HG03060 (cell line): ENCODE measurements around the gene SKIC8.

Experiments used
- ATAC-seq: cut with Tn5 transposase; IDR thresholded peaks from one replicate; pipeline ENCODE4 v1.9.1; 2021; ENCODE audit warnings: low read depth, moderate number of reproducible peaks; ENCODE audit not compliant: unreplicated experiment

SKIC8 gene

DNA sequence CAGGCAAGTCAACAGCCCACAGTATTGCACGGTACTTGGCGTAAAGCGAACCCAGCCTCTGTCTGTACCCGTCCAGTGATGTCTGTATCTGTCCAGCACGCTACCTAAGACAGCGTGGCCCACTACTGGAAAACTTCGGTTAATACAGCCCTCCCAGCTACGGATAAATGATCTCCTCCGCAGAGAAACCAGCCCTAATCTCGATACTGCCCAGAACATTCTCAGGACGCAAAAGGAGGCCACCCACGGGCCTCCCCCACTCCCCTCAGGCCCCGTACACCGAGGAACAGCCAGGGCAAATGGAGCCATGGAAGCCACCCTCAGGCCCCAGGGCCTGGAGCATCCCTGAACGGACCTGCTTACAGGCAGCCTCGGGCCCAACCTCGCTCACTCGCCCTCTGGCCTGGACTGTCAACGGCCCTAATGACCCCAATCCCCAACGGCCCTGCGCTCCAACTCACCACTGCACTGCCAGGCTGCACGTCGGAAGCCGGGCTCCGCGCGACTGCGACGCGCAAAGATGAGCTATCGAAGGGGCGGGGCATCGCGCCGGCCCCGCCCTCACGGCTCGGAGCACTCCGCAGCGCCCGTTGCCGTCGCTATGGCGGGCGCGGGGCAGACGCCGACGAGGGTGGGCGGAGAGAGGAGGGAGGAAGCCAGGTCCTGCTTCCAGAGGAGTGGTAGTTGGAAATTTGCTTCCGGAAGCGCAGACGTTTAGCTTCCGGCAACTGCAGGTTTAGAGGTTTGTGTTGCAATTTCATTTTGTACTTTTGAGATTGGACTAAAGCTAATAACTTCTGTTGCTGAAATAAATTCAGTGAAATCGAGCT lies at the start of gene SKIC8:
SKIC8 (minus strand) TSS at position 509 of the 830 bp plus-strand sequence. CDS start 3,923 bp downstream, outside the sequence.
- ATAC-seq = no peak

DNA sequence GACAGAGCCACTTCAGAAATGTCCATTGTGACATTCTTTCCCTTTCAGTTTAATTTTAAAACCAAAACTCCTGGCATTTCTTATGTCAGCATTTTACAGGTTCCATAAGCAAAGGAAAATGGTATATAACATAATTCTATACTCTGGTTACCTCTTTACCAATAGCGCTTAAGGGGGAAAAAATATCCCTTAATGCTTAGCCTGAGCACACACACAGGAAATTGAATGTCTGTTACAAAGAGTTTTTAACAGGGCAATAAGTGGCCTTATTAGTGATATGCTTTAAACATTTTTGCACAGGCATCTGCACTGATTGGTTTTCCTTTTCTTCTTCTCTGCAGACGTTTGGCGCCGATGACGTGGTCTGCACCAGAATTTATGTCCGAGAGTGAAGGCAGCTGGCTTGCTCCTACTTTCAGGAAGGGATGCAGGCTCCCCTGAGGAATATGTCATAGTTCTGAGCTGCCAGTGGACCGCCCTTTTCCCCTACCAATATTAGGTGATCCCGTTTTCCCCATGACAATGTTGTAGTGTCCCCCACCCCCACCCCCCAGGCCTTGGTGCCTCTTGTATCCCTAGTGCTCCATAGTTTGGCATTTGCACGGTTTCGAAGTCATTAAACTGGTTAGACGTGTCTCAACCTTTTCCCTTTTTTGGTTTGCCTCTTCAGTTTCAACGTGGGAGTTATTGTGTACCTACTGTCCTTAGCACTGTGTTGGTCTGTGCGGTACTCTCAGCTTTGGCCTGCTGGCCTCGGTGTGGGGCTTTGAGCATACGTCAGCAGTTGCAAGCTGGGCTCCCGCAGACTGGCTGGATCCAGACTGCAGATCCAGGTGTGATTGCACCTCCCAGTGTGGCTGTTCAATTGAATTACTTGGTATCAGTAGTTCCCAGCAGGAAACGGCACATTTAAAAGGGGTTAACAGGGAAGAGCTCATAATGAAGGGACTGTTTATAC lies 48.5 kb upstream of the SKIC8 start:
- no peak for ATAC-seq

DNA sequence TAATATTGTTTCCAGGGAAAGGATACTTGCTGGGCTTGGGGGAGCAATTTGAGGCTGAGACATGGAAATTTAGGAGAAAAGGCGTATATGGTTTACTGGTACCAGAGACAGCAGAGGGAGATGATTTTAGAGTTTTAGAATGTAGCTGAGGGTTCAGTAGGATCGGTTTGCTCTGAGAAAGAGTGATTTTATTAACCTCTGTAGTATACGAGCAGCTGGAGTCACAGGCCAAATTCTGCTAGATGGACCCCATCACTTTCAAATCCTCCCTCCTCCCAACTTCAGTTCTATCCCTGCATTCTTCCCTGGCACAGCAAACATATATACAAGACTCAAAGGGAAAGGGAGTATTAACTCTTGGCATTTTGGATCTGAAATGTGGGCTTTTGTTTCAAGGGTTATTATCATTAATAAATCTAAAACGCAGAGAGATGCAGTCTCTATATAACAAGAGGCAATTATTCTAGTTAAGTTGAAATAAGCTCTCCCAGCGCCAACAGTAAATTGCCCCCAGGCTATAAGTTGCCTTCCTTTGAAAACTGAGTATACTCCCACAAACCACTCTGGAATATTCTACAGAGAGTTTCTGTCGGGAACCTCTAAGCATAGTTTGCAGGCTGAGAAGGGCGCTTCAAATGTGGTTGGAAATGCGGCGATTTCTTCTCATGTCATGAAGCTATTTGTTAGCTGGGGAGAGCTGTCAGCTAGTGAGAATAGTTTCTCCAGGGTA lies 46.2 kb upstream of the SKIC8 start:
- no peak for ATAC-seq

DNA sequence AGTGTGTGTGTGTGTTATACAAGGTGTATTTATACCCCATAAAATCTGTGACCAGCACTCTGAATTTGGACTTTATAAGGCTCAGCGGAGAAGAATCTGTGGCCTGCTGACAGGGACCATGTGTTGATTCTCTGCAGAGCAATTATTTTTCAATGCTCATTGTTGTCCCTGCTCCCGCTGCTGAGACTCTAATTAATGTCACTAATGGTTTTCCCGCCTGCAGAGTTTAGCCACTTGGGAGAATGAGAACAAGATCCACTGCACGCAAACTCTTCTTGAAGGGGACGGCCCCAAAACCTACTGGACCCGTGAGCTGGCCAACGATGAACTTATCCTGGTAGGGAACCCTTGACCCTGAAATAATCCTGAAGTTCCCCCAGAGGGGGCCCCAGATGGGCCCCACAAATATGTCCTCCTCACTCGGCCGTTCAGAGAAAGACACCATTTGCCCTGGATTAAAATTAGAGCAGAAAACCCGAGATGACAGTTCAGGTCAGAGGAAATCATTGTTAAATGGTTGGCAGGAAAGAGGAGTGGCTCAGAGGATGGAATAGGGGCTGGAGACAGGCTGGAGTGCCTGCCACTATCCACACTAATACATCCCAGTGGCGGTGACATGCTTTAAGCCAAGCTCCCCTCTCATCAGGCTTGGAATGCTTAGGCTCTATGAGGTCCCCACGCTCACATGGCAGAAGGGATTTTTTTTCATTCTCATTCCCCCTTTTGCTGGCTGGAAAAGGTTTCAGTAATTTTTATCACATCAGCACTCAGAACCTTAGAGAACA lies 44.1 kb upstream of the SKIC8 start:
- no peak for ATAC-seq

- ATAC-seq = no peak
These were observed 42.6 kb upstream of the SKIC8 start for GRCh38 chr15:78342021-78342420.

DNA sequence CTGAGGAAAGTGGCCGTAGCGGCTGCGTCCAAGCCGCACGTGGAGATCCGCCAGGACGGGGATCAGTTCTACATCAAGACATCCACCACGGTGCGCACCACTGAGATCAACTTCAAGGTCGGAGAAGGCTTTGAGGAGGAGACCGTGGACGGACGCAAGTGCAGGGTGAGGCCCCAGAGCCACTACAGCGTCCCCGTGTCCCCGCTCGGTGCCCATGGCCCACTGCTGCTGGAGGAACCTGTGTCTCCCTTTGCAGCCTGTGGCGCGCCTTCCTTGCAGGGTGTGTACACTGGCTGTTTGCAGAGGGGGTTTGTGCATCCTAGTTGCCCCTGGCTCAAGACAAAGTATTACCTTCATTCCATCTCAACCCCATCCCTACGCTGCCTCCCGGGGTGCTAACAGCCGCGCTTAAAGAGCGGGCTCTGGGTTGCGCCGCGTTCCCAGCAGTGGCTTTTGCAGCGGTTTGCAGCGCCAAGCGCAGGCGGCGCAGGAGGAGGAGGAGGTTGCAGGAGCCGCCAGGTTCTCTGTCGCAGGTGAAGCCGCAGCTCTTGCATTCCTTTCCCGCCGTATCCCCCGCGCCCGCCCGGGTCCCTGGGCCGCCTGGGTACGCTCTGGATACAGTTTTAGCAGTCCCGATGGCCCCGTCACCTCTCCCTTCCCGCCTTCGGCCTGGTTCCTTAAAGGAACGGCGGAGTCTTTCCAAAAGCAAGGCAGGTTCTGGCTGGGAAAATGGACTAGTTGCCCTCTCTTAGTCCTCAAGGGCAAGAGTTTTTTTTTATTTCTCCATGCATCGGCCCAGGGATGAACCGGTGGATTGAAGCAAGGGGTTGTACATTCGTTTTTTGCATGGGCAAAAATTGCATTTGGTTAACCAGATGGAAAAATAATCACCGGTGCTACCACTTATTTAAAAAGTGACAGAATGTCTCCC lies 41.9 kb upstream of the SKIC8 start:
- ATAC-seq = no peak

GRCh38 chr15:78340231-78341056 lies 41.0 kb upstream of the SKIC8 start, which contains the start of gene CRABP1:
Gene CRABP1, plus strand, starts transcription at chr15:78340353. Its CDS starts 76 bp downstream, at chr15:78340429.
- ATAC-seq = no peak

GRCh38 chr15:78339559-78339958 lies 40.1 kb upstream of the SKIC8 start:
- no peak for ATAC-seq

DNA sequence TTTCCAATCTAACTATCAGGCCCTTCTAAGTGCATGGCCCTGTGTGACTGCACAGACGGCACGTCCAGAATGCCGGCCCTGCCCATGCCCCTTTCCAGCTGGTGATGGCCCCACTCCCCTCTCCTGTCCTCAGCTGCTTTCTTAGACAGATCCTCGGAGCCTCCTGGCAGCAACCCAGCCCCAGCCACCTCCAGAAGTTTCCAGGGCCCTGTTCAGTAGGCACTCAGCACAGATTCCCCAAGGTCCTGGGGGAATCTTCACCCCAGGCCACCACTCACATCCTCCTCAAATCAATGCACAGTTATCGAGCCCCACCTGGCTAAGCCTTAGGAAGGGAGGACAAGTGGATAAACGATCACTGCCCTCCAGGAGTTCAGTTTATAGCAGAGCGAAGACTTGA lies 39.4 kb upstream of the SKIC8 start:
- ATAC-seq = no peak

DNA sequence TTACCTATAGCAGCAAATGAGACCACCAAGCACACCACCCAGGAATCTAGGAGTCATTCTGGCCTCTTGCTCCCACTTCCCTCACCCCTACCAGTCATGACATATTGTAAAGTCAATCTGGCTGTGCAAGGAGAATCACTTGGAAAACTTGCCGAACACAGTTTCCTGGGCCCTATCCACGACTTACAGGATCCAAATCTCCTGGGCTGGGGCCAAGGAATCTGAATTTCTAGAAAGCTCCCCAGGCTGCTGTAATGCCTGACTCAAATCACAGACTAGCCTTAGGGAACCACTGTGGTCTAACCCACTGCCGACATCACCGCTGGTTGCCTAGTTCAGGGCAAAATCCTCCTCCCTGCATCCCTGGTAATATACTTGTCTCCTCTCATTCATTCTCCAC lies 36.6 kb upstream of the SKIC8 start:
- ATAC-seq = no peak

DNA sequence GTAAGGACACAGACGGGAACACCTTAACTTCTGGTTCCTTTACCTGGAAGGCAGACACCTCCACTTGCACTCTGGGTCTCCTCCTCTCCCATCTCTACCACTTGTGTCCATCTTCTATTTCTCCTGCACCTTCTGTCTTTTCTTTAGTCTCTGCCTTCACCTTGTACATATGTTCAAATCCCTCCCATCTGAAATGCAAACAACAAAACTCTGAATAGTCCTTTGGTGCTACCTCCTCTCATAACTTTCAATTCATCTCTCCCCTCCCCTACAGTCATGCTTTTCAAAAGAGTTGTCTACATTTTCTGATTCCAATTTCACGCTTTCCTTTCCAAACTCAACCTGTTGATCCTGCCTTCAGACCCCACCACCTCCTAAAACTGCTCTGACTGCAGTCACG lies 35.4 kb upstream of the SKIC8 start:
- no peak for ATAC-seq

DNA sequence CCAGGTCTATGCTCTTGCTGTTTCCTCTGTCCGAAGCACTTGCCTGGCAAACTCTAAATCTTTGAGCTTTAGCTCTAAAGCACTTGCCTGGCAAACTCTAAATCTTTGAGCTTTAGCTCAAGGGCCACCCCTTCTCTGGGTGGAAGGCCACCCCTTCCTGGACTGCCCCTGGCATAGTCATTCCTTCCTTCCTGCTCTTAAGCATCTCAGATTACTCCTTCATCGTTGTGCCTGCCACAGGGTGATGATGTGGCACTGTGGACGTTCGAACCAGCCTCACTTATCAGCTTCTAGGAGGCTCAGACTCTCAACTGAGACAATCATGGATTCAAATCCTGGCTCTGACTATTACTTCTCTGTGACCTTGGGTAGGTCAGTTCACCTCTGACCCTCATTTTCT lies 30.2 kb upstream of the SKIC8 start:
- ATAC-seq = no peak

GRCh38 chr15:78327466-78327865 lies 28.1 kb upstream of the SKIC8 start:
- no peak for ATAC-seq

DNA sequence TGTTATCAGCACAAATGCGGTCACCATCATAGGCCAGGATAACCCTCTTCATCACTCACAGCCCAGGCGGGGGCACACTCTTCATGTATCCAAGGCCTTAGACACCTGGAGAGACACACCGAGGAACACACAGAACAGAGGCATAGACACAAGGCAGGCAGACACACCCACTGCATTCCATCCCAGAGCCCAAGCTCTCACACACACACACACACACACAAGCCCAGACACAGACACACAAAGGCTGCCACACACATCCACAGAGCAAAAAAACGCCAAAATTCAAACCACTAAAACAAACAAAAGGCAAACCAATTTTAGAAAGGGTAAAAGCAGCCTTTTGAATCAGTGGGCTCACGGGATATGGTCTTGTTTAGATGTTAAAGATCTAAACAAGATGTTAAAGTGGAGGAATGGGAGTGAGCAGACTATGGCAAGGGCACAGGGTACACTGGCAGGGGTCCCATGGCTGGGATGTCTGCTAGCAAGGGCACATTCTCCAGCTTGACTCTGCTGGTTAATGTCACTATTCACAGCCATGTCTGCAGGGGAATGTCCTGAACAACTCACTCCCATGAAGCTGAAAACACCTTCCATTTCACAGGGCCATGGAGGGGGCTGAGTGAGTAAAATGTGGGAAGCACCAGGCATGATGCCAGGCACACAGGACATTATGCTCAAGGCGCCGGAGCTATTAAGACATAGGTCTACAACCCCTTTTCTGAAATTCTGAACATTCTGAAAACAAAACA lies 25.9 kb upstream of the SKIC8 start:
- ATAC-seq = no peak

GRCh38 chr15:78324144-78324543 lies 24.7 kb upstream of the SKIC8 start:
- no peak for ATAC-seq

DNA sequence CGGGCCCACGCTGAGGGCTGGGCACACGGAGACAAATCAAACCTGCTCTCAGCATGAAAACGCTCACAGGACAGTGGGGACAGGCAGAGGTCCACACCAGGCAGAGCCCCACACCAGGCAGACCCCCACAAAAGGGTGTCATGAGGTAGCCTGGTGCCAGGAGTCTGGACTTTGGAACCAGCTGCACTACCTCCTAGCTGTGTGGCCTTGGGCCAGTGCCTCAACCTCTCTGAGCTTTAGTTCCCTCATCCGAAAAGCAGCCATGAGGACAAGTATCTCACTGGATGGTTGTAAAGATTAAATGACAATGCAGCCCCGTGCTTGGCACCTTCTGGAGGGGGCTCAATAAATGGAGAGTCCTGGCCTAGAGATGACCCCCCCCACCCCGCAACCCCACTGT lies 24.3 kb upstream of the SKIC8 start:
- ATAC-seq = no peak
